WTC11 (cell line): Measurements from ENCODE around the gene SLC7A8. TPM values are rescaled to one million over a fixed set of nuclear protein-coding genes. Genes with fewer than 3 reads are reported as not detected.

Source experiments
- ATAC-seq: fragments of 200-7000 bp; cut with Tn5 transposase; 2 replicates; pipeline ENCODE4 v1.10.0; 2021; ENCODE audit warnings: mild to moderate bottlenecking, moderate library complexity
- CTCF ChIA-PET: fragments of 300-600 bp; sonication (Branson Sonifier 250); formaldehyde crosslinking; loops from one replicate; lab custom pipeline; 2021; ENCODE audit warnings: antibody characterized with exemption; lab: Charles Lee
- POLR2A ChIA-PET: fragments of 350-600 bp; sonication (Branson Sonifier 250); formaldehyde crosslinking; loops from one replicate; lab custom pipeline; 2021; ENCODE audit warnings: antibody characterized with exemption; lab: Charles Lee
- DNase-seq: peaks from one replicate; pipeline ENCODE4 v3.0.0; 2021; ENCODE audit warnings: low spot score
- H3K27ac Mint-ChIP-seq: 2 replicates; pipeline ENCODE4 v1.8.0; 2021; ENCODE audit warnings: mixed read lengths
- H3K27me3 Mint-ChIP-seq: 2 replicates; pipeline ENCODE4 v1.8.0; 2021; ENCODE audit warnings: low read depth, mild to moderate bottlenecking, moderate library complexity, mixed read lengths
- H3K36me3 Mint-ChIP-seq: 2 replicates; pipeline ENCODE4 v1.8.0; 2021; ENCODE audit warnings: mixed read lengths
- H3K4me1 Mint-ChIP-seq: 2 replicates; pipeline ENCODE4 v1.8.0; 2022; ENCODE audit warnings: mixed read lengths
- H3K4me3 Mint-ChIP-seq: 2 replicates; pipeline ENCODE4 v1.8.0; 2021; ENCODE audit warnings: mild to moderate bottlenecking, moderate library complexity, mixed read lengths
- H3K9me3 Mint-ChIP-seq: 2 replicates; pipeline ENCODE4 v1.8.0; 2021; ENCODE audit warnings: mixed read lengths
- ATF1 ChIP-seq: sonication (generic); formaldehyde crosslinking; IDR thresholded peaks from 2 replicates; pipeline ENCODE4 v1.8.1; 2023; ENCODE audit warnings: mild to moderate bottlenecking, moderate library complexity, missing genetic modification reagents
- ATF2 ChIP-seq: sonication (generic); formaldehyde crosslinking; IDR thresholded peaks from 2 replicates; pipeline ENCODE4 v1.8.1; 2022; ENCODE audit warnings: low read depth, missing genetic modification reagents, borderline replicate concordance
- ELF4 ChIP-seq: sonication (generic); formaldehyde crosslinking; IDR thresholded peaks from 2 replicates; pipeline ENCODE4 v1.8.1; 2022; ENCODE audit warnings: low read depth, mild to moderate bottlenecking, moderate library complexity, missing genetic modification reagents
- EMX1 ChIP-seq: fragments of 250-450 bp; sonication (Bioruptor Pico); IDR thresholded peaks from 2 replicates; pipeline ENCODE4 v1.8.0; 2021; ENCODE audit warnings: mild to moderate bottlenecking
- IRF1 ChIP-seq: sonication (generic); formaldehyde crosslinking; IDR thresholded peaks from 2 replicates; pipeline ENCODE4 v1.8.0; 2023; ENCODE audit warnings: missing genetic modification reagents
- JAZF1 ChIP-seq: fragments of 250-450 bp; sonication (Bioruptor Pico); IDR thresholded peaks from 2 replicates; pipeline ENCODE4 v1.9.0; 2021; ENCODE audit warnings: moderate library complexity, mild to moderate bottlenecking, inconsistent platforms
- KAT7 ChIP-seq: sonication (generic); formaldehyde crosslinking; IDR thresholded peaks from 2 replicates; pipeline ENCODE4 v1.8.1; 2023; ENCODE audit warnings: missing genetic modification reagents, mild to moderate bottlenecking, borderline replicate concordance
- MXD4 ChIP-seq: fragments of 250-450 bp; sonication (Bioruptor Pico); IDR thresholded peaks from 2 replicates; pipeline ENCODE4 v1.8.0; 2021; ENCODE audit warnings: mild to moderate bottlenecking, moderate library complexity, borderline replicate concordance
- NFE2L1 ChIP-seq: sonication (generic); formaldehyde crosslinking; IDR thresholded peaks from 2 replicates; pipeline ENCODE4 v1.8.1; 2023; ENCODE audit warnings: missing genetic modification reagents
- NFYB ChIP-seq: sonication (generic); formaldehyde crosslinking; conservative IDR thresholded peaks from 2 replicates; pipeline ENCODE4 v1.8.0; 2022; ENCODE audit warnings: low read depth, missing genetic modification reagents
- NR1H2 ChIP-seq: sonication (generic); formaldehyde crosslinking; IDR thresholded peaks from 2 replicates; pipeline ENCODE4 v1.9.0; 2021; ENCODE audit warnings: mild to moderate bottlenecking, moderate library complexity, missing genetic modification reagents
- PRRX2 ChIP-seq: fragments of 250-450 bp; sonication (Bioruptor Pico); IDR thresholded peaks from 2 replicates; pipeline ENCODE4 v1.8.0; 2021; ENCODE audit warnings: mild to moderate bottlenecking
- SP1 ChIP-seq: sonication (generic); formaldehyde crosslinking; conservative IDR thresholded peaks from 2 replicates; pipeline ENCODE4 v1.8.1; 2022; ENCODE audit warnings: missing genetic modification reagents
- TEAD1 ChIP-seq: sonication (generic); formaldehyde crosslinking; IDR thresholded peaks from 2 replicates; pipeline ENCODE4 v1.8.0; 2022; ENCODE audit warnings: mild to moderate bottlenecking, missing genetic modification reagents
- ZMAT4 ChIP-seq: fragments of 250-450 bp; sonication (Bioruptor Pico); IDR thresholded peaks from 2 replicates; pipeline ENCODE4 v1.9.0; 2021; ENCODE audit warnings: mild to moderate bottlenecking
- ZNF263 ChIP-seq: sonication (generic); formaldehyde crosslinking; IDR thresholded peaks from 2 replicates; pipeline ENCODE4 v1.8.1; 2022; ENCODE audit warnings: low read depth, mild to moderate bottlenecking, moderate library complexity, missing genetic modification reagents
- ZNF416 ChIP-seq: fragments of 250-450 bp; sonication (Bioruptor Pico); IDR thresholded peaks from 2 replicates; pipeline ENCODE4 v1.9.0; 2021; ENCODE audit warnings: mild to moderate bottlenecking, inconsistent platforms
- ZNF423 ChIP-seq: fragments of 250-450 bp; sonication (Bioruptor Pico); IDR thresholded peaks from 2 replicates; pipeline ENCODE4 v2.1.2; 2022; ENCODE audit warnings: mild to moderate bottlenecking, moderate library complexity
- total RNA-seq: library from RNA; stranded (reverse); gene quantifications from 3 replicates; pipeline ENCODE4 v1.2.3, GENCODE V29; 2021
- TF ChIP-seq, protein P1 (sequence below): sonication (generic); formaldehyde crosslinking; IDR thresholded peaks from 2 replicates; pipeline ENCODE4 v1.8.0; 2023; ENCODE audit warnings: mild to moderate bottlenecking, missing genetic modification reagents
- TF ChIP-seq, protein P2 (sequence below): fragments of 250-450 bp; sonication (Bioruptor Pico); IDR thresholded peaks from 2 replicates; pipeline ENCODE4 v1.9.0; 2021; ENCODE audit warnings: moderate library complexity, mild to moderate bottlenecking, inconsistent platforms, borderline replicate concordance
- TF ChIP-seq, protein P3 (sequence below): sonication (generic); formaldehyde crosslinking; IDR thresholded peaks from 2 replicates; pipeline ENCODE4 v1.8.0; 2022; ENCODE audit warnings: mild to moderate bottlenecking, missing genetic modification reagents
- TF ChIP-seq, protein P4 (sequence below): sonication (generic); formaldehyde crosslinking; IDR thresholded peaks from 2 replicates; pipeline ENCODE4 v1.8.0; 2022; ENCODE audit warnings: mild to moderate bottlenecking, missing genetic modification reagents

SLC7A8 gene
- total RNA-seq, 1 experiment from 2014 or later, result 207 TPM

GRCh38 chr14:23185063-23185462 is 1.6 kb upstream of the SLC7A8 start (continued):
- TF ChIP-seq, protein P1, sequence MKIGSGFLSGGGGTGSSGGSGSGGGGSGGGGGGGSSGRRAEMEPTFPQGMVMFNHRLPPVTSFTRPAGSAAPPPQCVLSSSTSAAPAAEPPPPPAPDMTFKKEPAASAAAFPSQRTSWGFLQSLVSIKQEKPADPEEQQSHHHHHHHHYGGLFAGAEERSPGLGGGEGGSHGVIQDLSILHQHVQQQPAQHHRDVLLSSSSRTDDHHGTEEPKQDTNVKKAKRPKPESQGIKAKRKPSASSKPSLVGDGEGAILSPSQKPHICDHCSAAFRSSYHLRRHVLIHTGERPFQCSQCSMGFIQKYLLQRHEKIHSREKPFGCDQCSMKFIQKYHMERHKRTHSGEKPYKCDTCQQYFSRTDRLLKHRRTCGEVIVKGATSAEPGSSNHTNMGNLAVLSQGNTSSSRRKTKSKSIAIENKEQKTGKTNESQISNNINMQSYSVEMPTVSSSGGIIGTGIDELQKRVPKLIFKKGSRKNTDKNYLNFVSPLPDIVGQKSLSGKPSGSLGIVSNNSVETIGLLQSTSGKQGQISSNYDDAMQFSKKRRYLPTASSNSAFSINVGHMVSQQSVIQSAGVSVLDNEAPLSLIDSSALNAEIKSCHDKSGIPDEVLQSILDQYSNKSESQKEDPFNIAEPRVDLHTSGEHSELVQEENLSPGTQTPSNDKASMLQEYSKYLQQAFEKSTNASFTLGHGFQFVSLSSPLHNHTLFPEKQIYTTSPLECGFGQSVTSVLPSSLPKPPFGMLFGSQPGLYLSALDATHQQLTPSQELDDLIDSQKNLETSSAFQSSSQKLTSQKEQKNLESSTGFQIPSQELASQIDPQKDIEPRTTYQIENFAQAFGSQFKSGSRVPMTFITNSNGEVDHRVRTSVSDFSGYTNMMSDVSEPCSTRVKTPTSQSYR (CRISPR knock-in tag), result no peak
- TF ChIP-seq ZMAT4 (CRISPR knock-in tag) (no peak), MXD4 (no peak), NFYB (CRISPR knock-in tag) (no peak), IRF1 (no peak), ATF1 (CRISPR knock-in tag) (no peak), ZNF416 (no peak), PRRX2 (CRISPR knock-in tag) (no peak)
- TF ChIP-seq, protein P2, sequence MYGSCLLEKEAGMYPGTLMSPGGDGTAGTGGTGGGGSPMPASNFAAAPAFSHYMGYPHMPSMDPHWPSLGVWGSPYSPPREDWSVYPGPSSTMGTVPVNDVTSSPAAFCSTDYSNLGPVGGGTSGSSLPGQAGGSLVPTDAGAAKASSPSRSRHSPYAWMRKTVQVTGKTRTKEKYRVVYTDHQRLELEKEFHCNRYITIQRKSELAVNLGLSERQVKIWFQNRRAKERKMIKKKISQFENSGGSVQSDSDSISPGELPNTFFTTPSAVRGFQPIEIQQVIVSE (CRISPR knock-in tag), result no peak
- TF ChIP-seq, protein P3, sequence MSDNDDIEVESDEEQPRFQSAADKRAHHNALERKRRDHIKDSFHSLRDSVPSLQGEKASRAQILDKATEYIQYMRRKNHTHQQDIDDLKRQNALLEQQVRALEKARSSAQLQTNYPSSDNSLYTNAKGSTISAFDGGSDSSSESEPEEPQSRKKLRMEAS (CRISPR knock-in tag), result no peak
- TF ChIP-seq, protein P4, sequence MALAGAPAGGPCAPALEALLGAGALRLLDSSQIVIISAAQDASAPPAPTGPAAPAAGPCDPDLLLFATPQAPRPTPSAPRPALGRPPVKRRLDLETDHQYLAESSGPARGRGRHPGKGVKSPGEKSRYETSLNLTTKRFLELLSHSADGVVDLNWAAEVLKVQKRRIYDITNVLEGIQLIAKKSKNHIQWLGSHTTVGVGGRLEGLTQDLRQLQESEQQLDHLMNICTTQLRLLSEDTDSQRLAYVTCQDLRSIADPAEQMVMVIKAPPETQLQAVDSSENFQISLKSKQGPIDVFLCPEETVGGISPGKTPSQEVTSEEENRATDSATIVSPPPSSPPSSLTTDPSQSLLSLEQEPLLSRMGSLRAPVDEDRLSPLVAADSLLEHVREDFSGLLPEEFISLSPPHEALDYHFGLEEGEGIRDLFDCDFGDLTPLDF, result no peak
- TF ChIP-seq, all 79 proteins: peak for 0

- no peak overlapping the region for H3K27ac Mint-ChIP-seq
- no peak overlapping the region for H3K4me3 Mint-ChIP-seq
- POLR2A ChIA-PET, result interaction anchor here (0.7 to 1.6 kb wide), 3 partner anchors 88 to 183 kb away, joined by 3 to 5 read pairs (median 4); partner anchors contain the start of genes ACIN1, C14orf119 and PABPN1
- peaks cover 54% of the 10 kb centered on the region for H3K4me1 Mint-ChIP-seq
- DNase-seq (no peak), ATAC-seq (peak; percentile 11; the same call in 1 of the 2 replicates)
- no peaks in the 10 kb centered on the region for H3K9me3 Mint-ChIP-seq
- TF ChIP-seq TEAD1 (CRISPR knock-in tag) (no peak), ZNF423 (no peak), ATF2 (no peak), ELF4 (CRISPR knock-in tag) (no peak), NR1H2 (no peak), JAZF1 (no peak), KAT7 (CRISPR knock-in tag) (no peak), EMX1 (CRISPR knock-in tag) (no peak), NFE2L1 (no peak), SP1 (CRISPR knock-in tag) (no peak), ZNF263 (no peak)
- CTCF ChIA-PET, result interaction anchor here (1.0 to 22.4 kb wide), 7 partner anchors 8 to 197 kb away, joined by 3 to 372 read pairs (median 6); partner anchors contain the start of genes ACIN1, C14orf119 and CEBPE
- H3K27me3 Mint-ChIP-seq, result no peaks in the 10 kb centered on the region
- peaks cover 14% of the 10 kb centered on the region; the same call in 1 of the 2 replicates for H3K36me3 Mint-ChIP-seq
Observed at GRCh38 chr14:23183158-23183470, 346 bp downstream of the SLC7A8 start.
